Sigmoid colon (tissue), 4 donors: ENCODE measurements around the gene MYO1C.

Experiments
- EP300 ChIP-seq, 4 donors: sonication (generic); formaldehyde crosslinking; IDR thresholded peaks; one replicate each; pipeline ENCODE4 v1.6.1; 2017; ENCODE audit warnings: antibody characterized with exemption in 4 of 4
- POLR2A ChIP-seq, 2 donors: fragments of 450-650 bp; IDR thresholded peaks; one replicate each; pipeline ENCODE4 v1.6.1; 2016; ENCODE audit warnings: antibody characterized with exemption in 2 of 2, mild to moderate bottlenecking in 2 of 2, moderate library complexity in 2 of 2
- POLR2AphosphoS5 ChIP-seq, 4 donors: sonication (generic); formaldehyde crosslinking; IDR thresholded peaks; one replicate each; pipeline ENCODE4 v1.6.1; 2017; ENCODE audit warnings: antibody characterized with exemption in 4 of 4
- TF ChIP-seq, protein P1 (sequence below), 4 experiments: fragments of 450-650 bp in 3 of 4; fragments of 200-600 bp in 1 of 4; IDR thresholded peaks; one replicate each; pipeline ENCODE4 v1.5.1; 2016 to 2019; ENCODE audit warnings: antibody characterized with exemption in 4 of 4, mild to moderate bottlenecking in 3 of 4, moderate library complexity in 2 of 4

DNA sequence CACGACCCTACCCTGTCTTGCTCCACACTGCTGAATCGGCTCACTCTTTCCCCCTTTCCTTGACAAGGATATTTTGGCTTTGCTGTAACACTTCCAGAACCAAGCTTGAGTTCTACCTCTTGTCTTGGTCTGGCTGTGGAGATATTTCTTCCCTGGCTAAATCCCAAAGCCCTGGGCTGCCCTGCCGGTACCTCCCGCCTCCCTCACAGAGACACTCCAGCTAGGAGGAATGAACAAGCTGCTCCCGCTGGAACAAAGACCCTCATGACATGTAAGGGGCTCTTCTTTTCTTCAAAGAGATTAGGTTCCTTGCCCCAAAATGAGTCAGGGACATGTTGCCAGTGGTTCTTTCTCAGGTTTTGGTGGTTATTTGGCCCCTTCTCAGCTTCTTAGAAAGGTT, 13.1 kb upstream of the MYO1C start:
- TF ChIP-seq, protein P1, sequence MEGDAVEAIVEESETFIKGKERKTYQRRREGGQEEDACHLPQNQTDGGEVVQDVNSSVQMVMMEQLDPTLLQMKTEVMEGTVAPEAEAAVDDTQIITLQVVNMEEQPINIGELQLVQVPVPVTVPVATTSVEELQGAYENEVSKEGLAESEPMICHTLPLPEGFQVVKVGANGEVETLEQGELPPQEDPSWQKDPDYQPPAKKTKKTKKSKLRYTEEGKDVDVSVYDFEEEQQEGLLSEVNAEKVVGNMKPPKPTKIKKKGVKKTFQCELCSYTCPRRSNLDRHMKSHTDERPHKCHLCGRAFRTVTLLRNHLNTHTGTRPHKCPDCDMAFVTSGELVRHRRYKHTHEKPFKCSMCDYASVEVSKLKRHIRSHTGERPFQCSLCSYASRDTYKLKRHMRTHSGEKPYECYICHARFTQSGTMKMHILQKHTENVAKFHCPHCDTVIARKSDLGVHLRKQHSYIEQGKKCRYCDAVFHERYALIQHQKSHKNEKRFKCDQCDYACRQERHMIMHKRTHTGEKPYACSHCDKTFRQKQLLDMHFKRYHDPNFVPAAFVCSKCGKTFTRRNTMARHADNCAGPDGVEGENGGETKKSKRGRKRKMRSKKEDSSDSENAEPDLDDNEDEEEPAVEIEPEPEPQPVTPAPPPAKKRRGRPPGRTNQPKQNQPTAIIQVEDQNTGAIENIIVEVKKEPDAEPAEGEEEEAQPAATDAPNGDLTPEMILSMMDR (IDR thresholded peaks at IDR 0.05), result no peak
- TF ChIP-seq POLR2AphosphoS5 (IDR thresholded peaks at IDR 0.05), result no peak
- no peak for TF ChIP-seq EP300 (IDR thresholded peaks at IDR 0.05)
- TF ChIP-seq POLR2A (IDR thresholded peaks at IDR 0.05), result no peak
